HFF-Myc (cell line): ENCODE data around the gene ZNF19.
"Not testable (repeated sequence)": the region's sequence is repeated elsewhere in the genome, so short reads cannot be mapped to it uniquely, and the experiment has no call there.

Source experiments
- DNase-seq: peaks from one replicate; pipeline ENCODE4 v3.0.0-alpha.2; 2011; ENCODE audit warnings: low read depth; ENCODE audit errors: extremely low read depth
- H3K4me3 ChIP-seq: replicated peaks from 2 replicates; pipeline ENCODE4 v1.5.1; 2011; ENCODE audit warnings: low read depth, mild to moderate bottlenecking, control low read depth, low read length
- TF ChIP-seq, protein P1 (sequence below): IDR thresholded peaks from 2 replicates; pipeline ENCODE4 v1.5.1; 2012; ENCODE audit warnings: mild to moderate bottlenecking, low read depth, low read length, control low read depth; ENCODE audit errors: missing control alignments

ZNF19 gene

GRCh38 chr16:71504901-71505300 is 15.8 kb upstream of the ZNF19 start:
- DNase-seq: no peak
- H3K4me3 ChIP-seq: no peak overlapping the region
- TF ChIP-seq, protein P1, sequence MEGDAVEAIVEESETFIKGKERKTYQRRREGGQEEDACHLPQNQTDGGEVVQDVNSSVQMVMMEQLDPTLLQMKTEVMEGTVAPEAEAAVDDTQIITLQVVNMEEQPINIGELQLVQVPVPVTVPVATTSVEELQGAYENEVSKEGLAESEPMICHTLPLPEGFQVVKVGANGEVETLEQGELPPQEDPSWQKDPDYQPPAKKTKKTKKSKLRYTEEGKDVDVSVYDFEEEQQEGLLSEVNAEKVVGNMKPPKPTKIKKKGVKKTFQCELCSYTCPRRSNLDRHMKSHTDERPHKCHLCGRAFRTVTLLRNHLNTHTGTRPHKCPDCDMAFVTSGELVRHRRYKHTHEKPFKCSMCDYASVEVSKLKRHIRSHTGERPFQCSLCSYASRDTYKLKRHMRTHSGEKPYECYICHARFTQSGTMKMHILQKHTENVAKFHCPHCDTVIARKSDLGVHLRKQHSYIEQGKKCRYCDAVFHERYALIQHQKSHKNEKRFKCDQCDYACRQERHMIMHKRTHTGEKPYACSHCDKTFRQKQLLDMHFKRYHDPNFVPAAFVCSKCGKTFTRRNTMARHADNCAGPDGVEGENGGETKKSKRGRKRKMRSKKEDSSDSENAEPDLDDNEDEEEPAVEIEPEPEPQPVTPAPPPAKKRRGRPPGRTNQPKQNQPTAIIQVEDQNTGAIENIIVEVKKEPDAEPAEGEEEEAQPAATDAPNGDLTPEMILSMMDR: no peak

GRCh38 chr16:71504051-71504450 is 14.9 kb upstream of the ZNF19 start:
- not testable (repeated sequence) for DNase-seq, H3K4me3 ChIP-seq

- no peak for DNase-seq
- TF ChIP-seq, protein P1: peak; percentile 5
- H3K4me3 ChIP-seq: no peak overlapping the region
These were observed 12.4 kb upstream of the ZNF19 start for GRCh38 chr16:71501547-71501946.

DNA sequence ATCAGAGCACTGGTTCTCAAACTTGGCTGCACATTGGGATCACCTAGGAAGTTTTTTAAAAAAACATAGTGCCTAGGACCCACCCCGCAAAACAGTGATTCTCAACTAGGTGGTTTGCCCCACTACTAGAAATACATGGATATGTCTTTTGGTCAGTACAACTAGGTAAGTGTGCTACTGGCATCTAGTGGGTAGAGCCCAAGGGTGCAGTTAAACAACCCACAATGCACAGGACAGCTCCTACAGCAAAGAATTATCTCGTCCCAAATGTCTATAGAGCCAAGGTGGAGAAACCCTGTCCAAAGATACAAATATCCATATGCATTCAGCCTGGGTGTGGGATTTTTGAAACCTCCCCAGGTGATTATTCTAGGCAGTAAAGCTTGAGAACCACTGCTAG is 11.8 kb upstream of the ZNF19 start:
- no peak overlapping the region for H3K4me3 ChIP-seq
- TF ChIP-seq, protein P1: no peak
- no peak for DNase-seq

DNA sequence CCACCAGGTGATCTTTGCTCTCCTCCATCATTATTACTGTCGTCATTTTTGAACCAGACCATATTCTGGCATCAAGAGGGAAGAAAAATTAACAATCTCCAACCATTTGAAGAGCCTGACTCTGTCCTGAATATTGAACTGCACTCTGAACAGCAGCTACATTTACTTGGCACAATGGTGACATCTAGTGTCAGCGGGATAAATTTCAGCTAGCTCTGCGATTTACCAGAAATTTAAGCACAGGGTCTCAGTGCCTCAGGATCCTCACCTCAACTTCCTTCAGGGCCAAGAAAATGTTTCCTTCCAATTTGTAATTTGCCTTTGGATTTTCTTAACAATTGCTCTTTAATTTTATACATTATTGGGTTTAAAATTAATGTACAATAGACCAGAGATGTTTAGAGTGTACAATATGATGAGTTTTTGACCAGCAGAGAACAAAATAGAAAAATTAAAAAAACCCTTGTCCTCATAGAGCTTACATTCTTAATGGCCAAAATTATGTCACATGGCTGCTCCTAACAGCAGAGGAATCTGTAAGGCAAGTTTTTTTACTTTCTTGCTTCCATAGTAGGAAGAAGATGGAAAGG is 10.7 kb upstream of the ZNF19 start:
- TF ChIP-seq, protein P1: peak; percentile 65
- H3K4me3 ChIP-seq: no peak overlapping the region
- DNase-seq: peak; percentile 49

DNA sequence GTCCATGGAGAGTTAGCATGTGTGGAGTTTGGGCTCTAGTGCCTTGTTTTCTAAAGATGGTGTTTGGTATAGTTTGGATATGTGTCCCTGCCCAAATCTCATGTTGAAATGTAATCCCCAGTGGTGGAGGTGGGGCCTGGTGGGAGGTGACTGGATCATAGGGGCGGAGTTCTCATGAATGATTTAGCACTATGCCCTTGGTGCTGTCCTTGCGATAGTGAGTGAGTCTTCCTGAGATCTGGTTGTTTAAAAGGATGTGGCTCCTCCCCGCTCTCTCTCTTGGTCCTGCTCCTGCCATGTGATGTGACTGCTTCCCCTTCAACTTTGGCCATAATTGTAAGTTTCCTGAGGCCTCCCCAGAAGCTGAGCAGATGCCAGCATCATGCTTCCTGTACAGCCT is 8.9 kb upstream of the ZNF19 start:
- no peak overlapping the region for H3K4me3 ChIP-seq
- TF ChIP-seq, protein P1: no peak
- DNase-seq: no peak

GRCh38 chr16:71493213-71493612 is 4.1 kb upstream of the ZNF19 start:
- no peak overlapping the region for H3K4me3 ChIP-seq
- no peak for DNase-seq
- TF ChIP-seq, protein P1: no peak
